Peyer's patch (tissue), 4 donors: Measurements from ENCODE around the gene TRAPPC12.

Experiments used
- CTCF ChIP-seq, 6 experiments: fragments of 450-650 bp in 4 of 6; fragments of 200-600 bp in 2 of 6; sonication (generic) in 1 of 6; IDR thresholded peaks; one replicate each; pipeline ENCODE4 v1.5.1; 2017 to 2019; ENCODE audit warnings: antibody characterized with exemption in 6 of 6, mild to moderate bottlenecking in 3 of 6, moderate library complexity in 1 of 6
- POLR2A ChIP-seq, 2 donors: fragments of 450-650 bp; IDR thresholded peaks; one replicate each; pipeline ENCODE4 v1.5.1; 2017; ENCODE audit warnings: antibody characterized with exemption in 2 of 2, mild to moderate bottlenecking in 2 of 2, moderate library complexity in 2 of 2

- no peak for TF ChIP-seq CTCF (IDR thresholded peaks at IDR 0.05)
- TF ChIP-seq POLR2A (IDR thresholded peaks at IDR 0.05), result no peak
These were observed 144.1 kb downstream of the TRAPPC12 start for GRCh38 chr2:3523551-3524041.
